Measurements from ENCODE around the gene ASTL.
"Not testable (repeated sequence)": the region's sequence is repeated elsewhere in the genome, so short reads cannot be mapped to it uniquely, and the experiment has no call there.

ASTL gene

DNA sequence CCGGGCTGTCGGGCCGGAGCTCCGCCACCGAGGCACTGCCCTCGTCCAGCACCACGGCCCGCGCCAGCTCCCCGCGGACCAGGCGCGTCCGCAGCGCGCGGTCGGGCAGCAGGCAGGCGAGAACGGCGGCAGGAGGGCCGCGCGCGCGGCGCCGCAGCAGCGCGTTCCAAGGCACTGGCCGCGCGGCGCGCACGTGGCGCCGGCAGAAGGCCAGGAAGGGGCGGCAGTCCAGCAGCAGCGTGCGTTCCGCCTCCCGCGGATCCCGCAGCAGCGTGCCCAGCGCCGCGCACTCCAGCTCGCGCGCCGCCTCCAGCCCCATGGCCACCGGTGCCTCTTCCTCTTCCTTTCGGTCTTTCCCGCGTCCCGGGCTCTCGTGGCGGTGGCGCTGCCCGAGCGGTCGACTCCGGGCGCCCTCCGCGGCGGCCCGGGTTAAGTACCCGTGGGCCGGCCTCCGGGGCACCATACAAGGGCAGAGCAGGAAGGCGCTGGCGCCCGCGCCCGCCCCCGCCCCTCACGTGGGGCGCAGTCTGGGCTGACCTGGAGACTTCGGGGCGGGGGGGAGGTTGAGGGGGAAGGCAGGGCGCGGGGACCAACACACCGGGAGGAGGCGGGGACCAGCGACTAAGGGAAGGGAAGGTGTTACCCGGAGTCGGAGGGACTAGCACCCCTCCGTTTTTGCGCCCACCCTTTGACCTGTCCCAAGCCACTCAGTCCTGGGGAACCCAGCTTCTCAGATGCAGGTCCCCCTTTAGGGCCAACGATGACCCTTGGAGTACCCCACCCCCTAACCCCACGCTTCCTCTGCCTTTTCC lies 6.9 kb upstream of the ASTL start, which contains the start of gene DUSP2:
Gene DUSP2 (minus strand): TSS at position 405 of the 812 bp plus-strand sequence. CDS start 86 bp downstream, at position 319.
- DNase-seq: peak; percentile 18

DNA sequence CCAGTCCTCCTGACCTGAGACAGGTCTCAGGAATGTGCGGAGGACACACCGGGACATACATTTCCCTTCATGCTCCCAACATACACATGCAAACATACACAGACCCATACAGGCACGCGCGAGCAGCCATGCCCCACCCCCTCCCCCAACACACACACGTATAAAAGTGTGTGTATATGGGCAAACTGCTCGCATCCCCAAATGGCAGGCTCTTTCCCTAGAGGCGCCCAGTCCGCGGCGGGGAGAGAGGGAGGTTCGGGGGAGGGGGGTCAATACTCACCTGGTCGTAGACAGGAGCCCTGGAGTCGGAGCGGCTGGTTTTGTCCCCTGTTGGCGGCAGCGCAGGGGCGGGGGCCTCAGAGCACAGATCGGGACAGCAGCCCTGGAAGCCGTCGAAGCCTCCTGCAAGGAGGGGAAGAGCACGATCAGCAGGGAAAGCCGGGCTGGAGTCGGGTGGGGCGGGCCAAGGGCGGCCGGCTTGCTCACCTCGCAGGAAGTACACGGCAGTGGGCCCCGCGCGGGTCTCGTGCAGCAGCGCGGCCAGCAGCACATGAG lies 6.3 kb upstream of the ASTL start:
- DNase-seq: no peak

DNA sequence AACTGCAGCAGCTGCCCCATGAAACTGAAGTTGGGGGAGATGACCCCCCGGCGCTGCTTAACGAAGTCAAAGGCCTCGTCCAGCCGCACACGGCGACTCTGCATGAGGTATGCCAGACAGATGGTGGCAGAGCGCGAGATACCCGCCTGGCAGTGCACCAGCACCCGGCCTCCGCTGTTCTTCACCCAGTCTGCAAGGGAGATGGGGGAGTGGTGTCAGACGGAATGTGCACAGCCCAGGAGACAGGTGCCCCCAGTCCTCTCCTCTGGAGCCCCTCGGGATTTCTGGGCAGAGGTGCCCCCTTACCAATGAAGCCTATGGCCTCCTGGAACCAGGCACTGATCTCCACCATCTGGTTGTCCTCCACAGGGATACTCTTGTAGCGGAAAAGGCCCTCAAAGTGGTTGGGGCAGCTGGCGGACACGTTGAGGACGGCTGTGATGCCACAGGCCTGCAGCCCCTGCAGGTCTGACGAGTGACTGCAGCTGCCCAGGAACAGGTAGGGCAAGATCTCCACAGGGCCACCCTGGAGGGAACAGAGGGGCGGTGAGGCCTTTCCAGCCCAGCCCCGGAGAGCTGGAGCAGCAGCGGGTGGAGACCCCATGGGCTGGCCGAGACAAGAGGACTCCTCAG lies 5.7 kb upstream of the ASTL start:
- DNase-seq: no peak

DNA sequence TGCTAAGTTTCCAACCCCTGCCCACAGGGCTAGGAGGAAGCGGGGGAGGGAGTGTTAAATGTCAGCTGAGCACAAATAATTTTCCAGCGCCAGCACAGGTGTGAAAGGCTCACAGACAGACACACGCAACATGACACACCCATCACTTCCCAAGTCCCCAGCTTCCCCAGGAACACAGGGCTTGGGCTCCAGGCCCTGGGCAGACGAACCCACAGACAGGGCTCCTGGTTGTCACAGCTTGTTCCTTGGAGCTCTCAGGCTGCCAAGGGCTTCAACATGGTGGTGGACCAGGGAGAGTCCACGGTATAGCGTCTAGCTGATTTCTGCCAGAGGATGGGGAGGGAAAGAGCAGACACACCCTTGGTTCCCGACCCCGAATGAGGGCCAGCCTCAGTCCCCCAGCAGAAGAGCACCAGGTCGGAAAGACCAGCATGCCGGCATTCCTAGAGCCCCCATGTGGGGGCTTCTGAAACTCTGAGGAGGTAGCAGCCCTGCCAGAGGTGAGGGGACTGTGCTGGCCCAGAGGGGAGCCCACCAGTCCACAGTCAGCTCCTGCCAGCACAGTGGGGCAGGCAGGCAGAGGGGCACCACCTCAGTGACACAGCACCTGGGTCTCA lies 5.0 kb upstream of the ASTL start:
- no peak for DNase-seq

DNA sequence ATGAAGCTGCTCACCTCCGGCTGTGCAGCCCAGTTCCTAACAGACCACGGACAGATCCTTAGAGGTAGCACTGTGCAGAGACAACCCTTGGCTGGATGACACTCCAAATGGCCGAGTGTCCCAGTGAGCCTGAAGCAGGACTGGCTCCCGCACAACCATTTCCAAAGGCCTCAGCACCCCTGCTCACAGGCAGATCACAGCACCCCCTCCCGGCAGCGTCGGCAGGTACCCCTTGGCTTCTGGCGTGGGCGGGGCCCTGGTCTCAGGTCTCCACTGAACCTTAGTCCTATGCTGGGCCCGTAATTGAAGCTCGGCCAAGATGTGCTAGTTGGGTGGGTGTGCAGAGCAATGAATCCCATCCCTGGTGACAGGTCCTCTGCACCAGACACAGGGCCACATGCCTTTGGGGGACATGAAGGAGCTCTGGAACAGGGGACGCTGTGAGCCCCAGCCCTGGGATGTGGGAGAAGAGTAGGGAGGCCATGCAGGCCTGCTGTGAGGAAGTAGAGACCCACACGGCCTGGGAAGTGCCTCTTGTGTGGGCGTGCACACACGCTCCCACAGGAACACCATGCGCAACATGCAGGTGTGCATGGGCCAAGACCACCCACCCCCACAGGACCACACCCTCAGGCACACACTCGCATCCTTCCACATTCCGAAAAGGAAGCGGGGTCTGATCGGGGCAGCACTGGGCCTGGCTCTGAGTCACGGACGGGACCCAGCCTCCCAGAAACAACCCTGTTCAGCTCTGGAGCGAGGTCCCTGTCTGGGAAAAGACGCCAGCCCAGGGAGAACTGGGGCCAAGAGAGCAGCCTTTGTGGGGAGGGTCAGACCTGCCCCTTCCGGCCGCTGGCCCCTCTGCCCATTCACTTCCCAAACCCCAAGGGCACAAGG lies 4.2 kb upstream of the ASTL start:
- no peak for DNase-seq

DNA sequence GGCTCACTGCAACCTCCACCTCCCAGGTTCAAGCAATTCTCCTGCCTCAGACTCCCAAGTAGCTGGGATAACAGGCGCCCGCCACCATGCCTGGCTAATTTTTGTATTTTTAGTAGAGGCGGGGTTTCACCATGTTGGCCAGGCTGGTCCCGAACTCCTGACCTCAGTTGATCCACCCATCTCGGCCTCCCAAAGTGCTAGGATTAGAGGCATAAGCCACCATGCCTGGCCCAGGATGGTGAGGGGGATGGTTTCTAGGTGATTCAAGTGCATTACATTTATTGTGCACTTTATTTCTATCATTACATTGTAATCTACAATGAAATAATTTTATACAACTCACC lies 3.3 kb upstream of the ASTL start:
- not testable (repeated sequence) for DNase-seq

DNA sequence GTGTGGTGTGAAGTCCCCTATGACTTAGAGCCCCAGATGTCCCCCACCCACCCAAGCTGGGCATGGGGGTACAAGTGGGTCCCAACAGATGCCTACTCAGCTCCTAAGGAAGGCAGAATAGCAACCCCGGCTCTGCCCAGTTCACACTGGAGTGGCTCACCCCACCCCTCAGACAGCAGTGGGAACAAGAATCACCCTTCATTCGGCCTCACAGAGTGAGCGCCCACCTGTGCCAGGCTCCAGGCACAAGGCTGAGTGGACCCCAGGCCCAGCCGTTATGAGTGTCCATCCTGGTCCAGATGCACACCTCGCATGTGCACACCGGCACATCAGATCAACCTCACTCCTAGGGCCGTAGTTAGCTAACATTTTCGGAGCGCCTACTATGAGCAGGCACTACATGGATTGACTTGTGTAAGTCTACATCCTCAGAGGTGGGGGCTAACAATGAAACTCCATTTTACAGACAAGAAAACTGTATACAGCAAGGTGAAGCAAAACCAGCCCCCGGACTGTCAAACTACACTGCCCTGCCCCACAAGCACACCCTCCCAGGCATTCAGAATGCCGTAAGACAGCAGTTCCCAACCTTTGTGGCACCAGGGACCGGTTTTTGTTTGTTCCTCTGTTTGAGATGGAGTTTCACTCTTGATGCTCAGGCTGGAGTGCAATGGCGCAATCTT lies 2.8 kb upstream of the ASTL start:
- no peak for DNase-seq

DNA sequence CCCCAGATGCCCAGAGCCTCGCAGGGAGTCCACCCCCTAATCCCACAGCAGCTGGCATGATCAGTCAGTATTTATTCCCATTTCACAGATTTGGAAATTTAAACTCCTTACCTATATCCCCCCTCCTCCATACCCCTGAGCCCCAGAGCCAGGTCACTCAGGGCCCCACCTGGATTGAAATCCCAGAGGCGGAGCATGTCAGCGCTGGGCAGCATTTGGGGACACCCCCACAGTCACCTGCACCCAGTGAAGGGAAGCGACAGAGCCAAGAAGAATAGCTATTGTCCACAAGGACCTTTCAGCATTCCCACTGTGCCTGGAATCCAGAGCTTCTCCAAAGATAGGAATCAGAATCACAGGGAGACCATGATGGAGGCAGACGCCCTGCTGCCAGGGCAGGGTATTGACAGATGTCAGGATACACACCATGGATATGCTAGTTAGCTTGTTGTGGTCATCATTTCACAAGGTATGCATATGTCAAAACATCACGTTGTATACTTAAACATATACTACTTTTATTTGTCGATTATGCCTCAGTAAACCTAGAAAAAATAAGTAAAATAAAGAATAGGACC lies 968 bp upstream of the ASTL start:
- no peak for DNase-seq

DNA sequence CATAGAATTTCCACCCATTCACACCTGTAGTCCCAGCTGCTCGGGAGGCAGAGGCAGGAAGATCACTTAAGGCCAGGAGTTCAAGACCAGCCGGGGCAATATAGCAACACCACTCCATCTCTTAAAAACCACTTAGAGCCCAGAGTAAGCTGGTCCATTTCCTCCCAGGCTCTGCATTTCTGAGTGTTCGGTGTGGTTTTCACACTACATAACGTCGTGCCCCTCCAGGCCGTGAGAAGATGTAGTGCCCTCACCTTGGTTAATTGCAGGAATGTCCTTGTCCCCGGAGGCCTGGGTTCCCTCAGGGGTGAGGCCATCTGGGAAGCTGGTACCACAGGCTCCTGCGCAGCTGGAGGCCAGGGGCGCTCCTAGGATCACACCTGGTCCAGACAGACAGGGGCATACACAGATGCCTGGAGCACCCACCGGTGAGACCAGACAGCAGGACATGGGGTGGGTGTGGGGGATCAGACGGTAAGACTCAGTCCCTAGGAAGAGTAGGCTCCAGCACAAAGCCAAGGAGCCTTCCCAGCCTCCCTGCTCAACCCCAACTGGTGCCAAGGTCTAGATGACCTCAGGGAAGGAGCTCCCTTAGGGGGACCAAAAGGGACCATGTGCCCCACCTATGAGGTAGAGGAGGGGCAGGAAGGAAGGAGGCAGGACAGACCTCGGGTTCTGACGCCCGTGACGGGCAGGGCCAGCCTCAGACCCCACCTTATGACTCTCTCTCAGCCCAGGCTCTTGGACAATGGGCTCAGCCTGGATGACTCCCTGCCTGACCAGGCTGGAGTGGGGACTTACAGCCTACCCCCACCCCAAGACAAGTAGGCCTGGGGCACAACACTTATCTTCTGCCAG lies 752 bp downstream of the ASTL start:
- no peak for DNase-seq

DNA sequence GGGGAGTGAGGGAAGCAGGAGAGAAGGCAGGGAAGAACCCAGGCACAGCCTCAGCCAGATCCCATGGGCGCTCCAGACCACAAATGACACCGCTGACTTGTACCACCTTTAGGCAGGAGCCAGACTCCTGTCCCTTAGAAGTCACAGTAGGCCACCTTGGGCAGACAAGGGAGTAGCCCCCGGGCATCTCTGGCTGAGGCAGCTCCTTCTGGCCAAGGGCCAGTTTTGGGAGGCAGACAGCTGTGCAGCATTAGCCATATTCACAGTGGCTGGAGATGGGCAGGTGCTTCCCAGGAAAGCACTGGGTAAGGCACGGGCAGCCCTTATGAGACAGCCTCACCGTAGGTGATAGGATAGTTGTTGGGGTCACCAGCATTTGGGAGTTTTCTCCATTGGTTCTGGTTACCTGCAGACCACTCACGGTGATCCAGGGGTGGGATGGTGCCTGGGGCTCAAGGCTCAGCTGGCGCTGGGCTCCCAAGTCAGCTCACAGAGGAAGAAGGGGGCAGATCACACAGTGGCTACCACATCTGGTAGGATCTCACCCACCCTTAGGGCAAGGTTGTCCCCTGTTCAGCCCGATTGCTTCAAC lies 2.1 kb downstream of the ASTL start:
- DNase-seq: no peak

DNA sequence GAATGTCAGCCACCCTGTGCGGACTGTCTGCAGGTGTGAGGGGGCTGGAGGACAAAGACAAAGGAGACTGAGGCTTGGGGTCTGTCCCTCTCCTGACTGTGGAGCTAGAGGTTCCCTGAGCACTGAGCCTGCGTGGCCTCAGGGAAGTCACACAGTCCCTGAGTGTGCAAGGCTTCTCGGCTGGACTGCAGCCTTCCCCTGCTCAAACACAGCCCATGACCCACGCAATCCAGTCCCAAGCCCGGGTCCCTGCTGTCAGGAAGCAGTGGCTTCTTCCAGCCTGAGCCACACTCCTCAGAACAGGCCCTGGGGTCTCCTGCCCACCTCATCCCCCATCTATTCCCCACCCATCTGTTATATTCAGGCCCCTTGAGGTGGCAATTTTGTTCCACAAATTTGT lies 2.7 kb downstream of the ASTL start:
- DNase-seq: no peak

DNA sequence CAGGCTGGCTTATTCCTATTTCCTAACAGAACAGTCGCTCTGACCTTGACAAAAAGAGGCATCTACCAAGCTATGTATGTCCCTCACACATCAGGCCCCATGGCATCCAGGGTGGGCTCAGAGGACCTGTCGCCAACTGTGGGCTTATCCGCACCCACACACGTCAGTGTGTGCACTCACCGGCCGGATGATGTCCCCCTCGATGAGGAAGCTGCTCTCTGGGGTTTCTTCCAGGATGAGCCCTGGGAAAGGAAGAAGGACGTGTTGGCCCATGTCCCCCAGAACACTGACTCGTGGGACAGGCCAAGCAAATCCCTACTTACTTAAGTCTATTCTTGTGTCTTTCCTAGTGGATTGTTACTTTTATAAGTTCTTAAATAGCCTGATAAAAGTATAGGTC lies 3.1 kb downstream of the ASTL start:
- DNase-seq: no peak

DNA sequence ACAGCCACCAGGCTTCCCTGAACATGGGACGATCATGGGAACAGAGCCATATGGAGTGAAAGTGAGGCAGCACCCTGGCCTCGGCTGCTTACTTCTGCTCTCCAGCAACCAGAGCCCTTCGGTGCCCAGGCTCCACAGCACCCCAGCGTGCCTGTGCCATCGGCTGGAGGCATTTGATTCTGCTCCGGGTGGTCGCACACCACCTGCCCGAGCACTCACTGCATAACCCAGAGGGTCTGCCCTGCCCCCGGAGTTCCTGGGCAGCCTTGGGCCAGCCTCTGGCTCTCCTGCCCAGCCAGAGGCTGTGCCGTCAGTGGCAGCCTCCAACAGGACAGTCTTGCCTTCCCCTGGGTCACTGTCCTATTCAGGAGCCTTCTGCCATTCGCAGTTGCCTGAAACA lies 3.9 kb downstream of the ASTL start:
- no peak for DNase-seq

DNA sequence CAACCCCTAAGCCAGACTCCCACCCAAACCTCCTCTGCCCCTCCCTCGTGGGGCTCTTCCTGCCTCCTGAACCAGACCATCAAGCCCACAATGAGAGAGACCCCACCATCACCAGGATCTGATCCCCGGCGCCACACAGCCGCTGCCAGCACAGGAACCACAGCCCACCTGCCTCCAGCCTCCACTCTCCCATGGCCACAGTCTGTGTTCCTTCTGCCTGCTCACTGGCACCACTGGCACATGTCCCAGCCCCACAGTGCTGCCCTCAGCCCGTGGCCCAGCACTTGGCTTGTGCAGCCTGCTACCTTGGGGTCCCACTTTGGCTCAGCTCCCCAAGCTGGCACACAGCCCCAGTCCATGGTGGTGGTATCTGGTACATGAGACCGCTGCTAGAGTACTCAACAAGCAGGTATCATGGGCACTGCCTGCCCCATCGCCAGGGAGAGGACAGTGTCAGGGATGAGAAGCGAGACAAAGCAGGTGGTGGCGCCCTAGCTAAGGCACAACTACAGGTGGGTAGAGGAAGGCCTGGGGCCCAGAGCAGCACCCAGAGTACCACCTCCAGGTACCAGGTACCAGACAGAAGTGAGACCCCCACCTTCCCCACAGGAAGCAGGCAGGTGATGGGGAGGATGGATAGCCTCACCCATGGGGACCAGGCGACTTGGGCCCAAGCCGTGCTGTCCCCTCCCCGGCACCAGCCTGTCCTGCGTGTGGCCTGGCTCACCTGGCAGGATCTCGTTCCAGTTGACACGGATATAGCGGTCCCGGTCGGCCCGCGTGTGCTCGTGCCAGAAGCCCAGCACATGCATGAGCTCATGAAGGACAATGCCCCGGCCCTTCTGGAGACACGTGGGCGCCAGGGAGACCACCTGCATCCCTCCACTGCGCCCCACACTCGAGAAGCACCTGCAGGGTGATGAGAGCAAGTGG lies 6.2 kb downstream of the ASTL start:
- no peak for DNase-seq

DNA sequence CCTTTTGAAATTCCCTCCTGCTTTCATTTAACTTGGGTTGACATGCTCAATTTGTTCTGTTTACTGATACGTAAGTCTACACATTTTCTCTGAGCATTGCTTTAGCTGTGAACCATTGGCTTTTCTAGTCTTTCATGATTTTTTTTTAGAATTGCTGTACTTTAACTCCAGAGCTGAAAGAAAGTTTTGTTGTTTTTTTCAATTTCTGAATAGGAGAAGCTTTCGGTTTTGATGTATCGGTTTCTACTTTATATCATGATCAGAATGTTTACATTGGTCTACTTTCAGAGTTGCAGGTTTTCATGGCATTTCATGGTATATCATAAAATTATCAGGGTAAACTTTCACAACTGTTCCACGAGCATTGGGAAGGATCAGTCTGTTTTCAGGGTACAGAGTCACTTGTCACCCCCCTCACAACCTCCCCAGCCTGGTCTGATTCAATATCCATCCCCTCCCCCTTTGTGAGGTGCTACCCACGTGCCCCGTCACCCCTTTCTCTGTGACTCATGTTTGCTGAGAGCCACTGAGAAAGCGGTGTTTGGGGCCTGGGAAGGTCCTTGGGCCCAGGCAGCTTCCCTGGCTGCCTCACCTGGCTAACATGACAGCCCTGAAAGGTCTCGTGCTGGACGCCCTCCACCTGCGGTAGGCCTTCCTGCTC lies 7.0 kb downstream of the ASTL start:
- DNase-seq: no peak

DNA sequence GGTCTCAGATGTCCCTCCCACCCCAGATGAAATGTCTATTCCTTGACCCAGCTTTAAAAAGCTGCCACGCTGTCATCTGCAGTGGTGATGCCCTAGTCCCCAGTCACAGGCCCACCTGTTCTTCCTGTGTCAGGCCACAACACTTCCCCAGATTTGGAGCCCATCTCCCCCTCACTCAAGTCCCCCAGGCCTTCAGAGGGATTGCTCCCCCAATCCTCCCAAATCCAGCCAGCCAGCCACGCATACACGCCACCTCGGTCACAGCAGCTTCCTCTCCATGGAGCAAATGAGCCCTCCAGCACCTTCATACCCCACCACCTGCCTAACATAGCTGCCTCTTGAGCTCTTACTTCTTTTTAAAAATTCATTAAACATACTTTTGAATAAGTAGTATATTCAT lies 7.8 kb downstream of the ASTL start:
- DNase-seq: no peak

DNA sequence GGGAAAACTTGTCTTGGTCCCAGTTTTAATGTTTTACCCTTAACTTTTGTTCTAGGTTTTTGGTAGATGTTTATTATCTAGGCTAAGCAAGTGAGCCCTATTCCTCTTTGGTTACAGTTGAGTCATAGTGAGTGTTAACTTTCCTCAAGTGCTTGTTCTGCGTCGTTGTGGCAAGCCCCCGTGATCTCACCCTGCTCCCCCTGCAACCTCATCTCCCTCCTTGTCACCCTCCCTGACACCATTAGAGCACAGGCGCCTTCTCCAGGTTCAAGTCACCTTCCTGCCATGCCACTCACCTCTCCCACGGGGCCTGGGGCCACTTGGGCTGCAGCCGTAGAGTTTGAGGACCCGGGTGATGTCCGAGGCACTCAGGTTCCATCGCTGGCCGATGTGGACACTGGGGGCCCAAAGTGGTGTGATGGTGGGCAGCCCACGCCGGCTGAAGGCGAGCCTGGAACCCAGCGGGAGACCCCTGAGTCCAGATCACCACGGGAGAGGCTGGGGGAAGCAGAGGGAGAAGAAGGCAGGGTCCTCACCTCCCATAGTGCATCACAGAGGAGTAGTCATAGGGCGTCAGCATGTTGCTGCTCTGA lies 8.7 kb downstream of the ASTL start:
- DNase-seq: no peak

DNA sequence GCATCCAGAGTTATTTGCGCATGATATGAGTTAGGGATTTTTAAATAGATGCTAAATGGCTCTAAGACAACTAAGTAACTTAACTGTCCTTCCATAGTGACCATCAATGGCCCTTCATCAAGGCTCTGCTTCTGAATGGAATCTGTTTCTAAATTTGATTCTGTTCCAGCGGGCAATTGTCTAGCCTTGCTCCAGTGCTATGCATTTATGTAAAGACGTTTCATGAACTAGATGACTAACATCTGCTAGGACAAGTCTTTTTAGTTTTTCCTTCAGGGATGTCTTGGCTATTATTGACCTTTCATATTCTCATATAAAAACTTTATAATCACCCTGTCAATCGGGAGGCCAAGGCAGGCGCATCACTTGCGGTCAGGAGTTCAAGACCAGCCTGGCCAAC lies 9.8 kb downstream of the ASTL start:
- no peak for DNase-seq

Data from NCI-H2227 treated with DMSO at 0.1 percent for 48 hours (cell line).